Globus pallidus (tissue), 1 donor: Measurements from ENCODE around the gene RFX4.

ENCODE experiments used
- DNase-seq: peaks from one replicate; pipeline ENCODE4 v3.0.0-alpha.2; 2015; ENCODE audit warnings: low spot score

Gene RFX4

GRCh38 chr12:106767206-106767605 lies 184.4 kb downstream of the RFX4 start:
- no peak for DNase-seq

GRCh38 chr12:106767954-106768822 lies 185.4 kb downstream of the RFX4 start:
- no peak for DNase-seq

- no peak for DNase-seq
Measured at GRCh38 chr12:106769078-106769477, 186.3 kb downstream of the RFX4 start.

GRCh38 chr12:106769546-106769945 lies 186.7 kb downstream of the RFX4 start:
- no peak for DNase-seq

- DNase-seq = no peak
Measured at GRCh38 chr12:106771425-106771824, 188.6 kb downstream of the RFX4 start.

- DNase-seq = no peak
Measured at GRCh38 chr12:106773286-106774004, 190.6 kb downstream of the RFX4 start.

- DNase-seq = peak; percentile 99
Measured at GRCh38 chr12:106774005-106774807, 191.4 kb downstream of the RFX4 start, which contains the start of gene RIC8B. RIC8B (plus strand) TSS chr12:106774682; CDS start chr12:106774746, 64 bp downstream.

- DNase-seq = no peak
Measured at GRCh38 chr12:106774808-106775524, 192.2 kb downstream of the RFX4 start.

GRCh38 chr12:106776897-106777296 lies 194.1 kb downstream of the RFX4 start:
- no peak for DNase-seq

GRCh38 chr12:106780010-106780631 lies 197.3 kb downstream of the RFX4 start:
- no peak for DNase-seq

GRCh38 chr12:106782619-106783018 lies 199.8 kb downstream of the RFX4 start:
- no peak for DNase-seq

- no peak for DNase-seq
Measured at GRCh38 chr12:106783515-106783914, 200.7 kb downstream of the RFX4 start.

GRCh38 chr12:106790020-106790419 lies 207.2 kb downstream of the RFX4 start:
- no peak for DNase-seq

- DNase-seq = no peak
Measured at GRCh38 chr12:106791531-106791930, 208.7 kb downstream of the RFX4 start.

GRCh38 chr12:106794369-106794768 lies 211.6 kb downstream of the RFX4 start:
- no peak for DNase-seq

GRCh38 chr12:106801167-106801708 lies 218.4 kb downstream of the RFX4 start:
- DNase-seq = no peak

GRCh38 chr12:106801830-106802533 lies 219.2 kb downstream of the RFX4 start:
- DNase-seq = no peak

- DNase-seq = no peak
Measured at GRCh38 chr12:106804668-106805067, 221.9 kb downstream of the RFX4 start.
